HTERT RPE-1 (cell line): Measurements from ENCODE around the gene PNPLA8.

Source experiments
- in situ Hi-C: fragments of 300-500 bp; cut with MboI; formaldehyde crosslinking; loops from 4 replicates; pipeline ENCODE4 v1.14.3; 2020; ENCODE audit warnings: low sequenced_read_pairs

PNPLA8 gene

DNA sequence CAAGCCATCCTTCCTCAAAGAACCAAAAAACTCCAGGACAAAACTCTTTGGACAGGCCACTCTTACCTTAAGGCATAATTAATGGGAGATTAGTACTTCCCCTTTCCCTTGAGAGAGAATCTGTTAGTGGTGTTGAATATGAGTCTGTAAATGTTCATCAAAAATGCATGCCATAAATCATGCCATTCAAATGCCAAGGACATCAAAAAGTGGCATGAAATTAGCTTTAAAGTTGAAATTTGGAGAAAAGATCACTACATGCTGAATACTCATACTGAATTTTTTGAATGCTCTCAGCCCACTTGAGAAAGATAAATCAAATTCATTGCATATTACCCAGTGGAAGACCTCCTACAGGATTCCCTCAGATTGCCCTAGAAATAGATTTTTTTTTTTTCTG lies 76.4 kb downstream of the PNPLA8 start:
- in situ Hi-C loops, result no loop called here

DNA sequence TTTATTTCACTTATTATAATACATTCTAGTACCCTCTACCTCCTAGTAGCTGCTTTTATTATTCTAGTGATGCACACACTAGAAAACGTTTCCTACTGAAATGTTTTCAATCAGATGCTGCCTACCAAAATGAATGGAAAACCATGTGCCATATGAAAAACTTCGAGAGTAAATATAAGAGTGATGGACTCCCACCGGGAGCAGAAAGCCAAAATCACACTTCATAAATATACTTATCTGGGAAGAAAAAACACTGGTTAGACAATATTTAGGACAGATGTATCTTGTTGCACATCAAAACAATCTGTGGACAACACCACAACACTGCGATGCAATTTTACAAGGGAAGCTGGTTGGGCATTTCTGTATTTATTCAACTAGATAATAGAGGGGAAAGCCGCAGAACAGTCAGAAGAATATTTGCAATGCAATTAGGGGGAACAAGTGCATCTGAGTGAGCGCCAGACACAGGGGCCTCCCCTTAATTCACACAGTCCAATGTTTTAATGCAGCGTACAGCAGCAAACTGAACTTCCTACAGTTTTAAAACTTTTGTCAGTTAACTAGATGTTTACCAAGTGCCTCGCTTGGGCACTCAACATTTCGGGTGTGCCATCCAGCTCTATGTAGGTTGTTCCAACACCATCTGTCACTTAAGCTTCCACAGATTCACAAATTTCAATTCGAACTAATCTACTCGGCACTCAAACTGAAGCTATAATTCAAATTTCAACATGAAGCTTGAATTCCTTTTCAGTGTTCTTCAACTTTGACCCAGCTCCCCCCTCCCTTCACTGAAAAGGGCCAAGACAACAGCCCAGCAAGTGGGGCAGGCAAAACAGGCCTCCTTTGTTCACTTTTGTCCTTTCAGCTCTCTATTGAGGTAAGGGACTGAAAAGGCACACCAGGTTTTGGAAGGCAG lies 77.1 kb downstream of the PNPLA8 start:
- in situ Hi-C loops, result no loop called here

DNA sequence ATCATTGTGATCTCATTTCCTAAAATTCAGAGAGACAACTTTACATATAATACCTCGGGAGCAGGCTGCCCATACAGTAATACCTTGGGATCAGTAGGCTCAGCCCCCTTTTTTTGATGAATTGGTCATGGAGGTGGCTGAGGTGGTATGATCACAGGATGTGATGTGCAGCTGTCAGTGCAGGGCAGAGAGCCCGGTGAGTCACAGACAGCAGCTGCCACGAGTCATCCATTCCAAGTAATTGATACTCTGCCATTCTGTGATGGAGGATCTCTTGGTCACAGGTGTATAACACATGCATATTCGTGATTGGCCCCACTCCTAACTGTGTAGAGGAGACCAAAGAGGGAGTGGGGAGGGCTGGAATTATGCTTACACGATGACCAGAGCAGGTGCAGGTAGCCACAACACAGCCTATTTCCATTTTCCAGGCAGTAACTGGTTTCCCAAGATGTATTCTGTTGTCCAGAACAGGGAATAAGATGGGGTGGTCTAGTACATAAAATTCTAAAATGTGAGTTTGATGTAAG lies 83.8 kb downstream of the PNPLA8 start:
- in situ Hi-C loops, result no loop called here

DNA sequence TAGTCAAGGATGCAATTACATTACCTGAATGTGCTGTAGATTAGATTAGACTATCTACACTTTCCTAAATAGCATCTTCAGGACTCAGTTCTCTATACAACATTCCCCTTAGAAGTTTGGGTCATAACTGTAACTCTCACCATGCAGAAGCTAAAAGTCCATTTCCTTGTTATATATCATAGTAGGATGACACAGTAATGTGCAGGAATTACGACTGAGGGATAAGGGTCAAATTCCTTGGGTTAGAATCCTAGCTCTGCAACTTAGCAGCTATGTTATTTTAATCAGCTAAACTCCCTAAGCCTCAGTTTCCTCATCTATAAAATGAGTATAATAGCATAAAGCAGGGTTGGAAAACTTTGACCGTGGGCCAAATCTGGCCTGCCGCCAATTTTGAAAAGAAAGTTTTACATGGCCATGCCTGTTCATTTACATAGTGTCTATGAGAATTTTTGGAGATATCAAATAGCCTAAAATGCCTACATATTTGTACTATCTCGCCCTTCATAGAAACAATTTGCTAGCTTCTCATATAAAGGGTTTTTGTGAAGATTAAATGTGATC lies 84.5 kb downstream of the PNPLA8 start:
- in situ Hi-C loops, result no loop called here

DNA sequence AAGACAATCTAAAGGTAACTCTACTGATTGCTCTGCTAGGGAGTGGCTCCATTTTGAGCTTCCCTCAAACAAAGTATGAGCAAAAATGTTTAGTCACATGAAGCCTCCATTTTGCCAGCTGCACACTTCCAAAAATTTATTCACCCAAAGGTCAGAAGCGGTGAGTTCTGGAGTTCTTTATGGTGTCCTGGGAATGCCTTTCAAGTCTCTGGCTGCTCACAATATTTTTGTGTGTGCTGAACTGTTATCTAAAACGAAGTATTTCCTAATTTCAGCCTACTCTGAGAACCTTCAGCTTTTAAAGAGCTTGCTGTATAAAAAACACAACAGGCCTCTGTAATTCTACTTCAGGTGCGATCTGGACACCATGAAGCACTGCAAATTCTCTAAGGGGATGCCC lies 85.3 kb downstream of the PNPLA8 start:
- in situ Hi-C loops, result no loop called here

DNA sequence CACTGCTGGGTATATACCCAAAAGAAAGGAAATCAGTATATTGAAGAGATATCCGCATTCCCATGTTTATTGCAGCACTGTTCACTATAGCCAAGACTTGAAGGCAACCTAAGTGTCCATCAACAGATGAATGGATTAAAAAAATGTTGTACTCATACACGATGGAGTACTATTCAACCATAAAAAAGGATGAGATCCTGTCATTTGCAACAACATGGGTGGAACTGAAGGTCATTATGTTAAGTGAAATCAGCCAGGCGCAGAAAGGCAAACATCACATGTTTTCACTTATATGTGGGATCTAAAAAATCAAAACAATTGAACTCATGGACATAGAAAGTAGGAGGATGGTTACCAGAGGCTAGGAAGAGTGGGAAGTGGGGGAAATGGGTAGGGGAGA lies 89.0 kb downstream of the PNPLA8 start:
- in situ Hi-C loops, result no loop called here

DNA sequence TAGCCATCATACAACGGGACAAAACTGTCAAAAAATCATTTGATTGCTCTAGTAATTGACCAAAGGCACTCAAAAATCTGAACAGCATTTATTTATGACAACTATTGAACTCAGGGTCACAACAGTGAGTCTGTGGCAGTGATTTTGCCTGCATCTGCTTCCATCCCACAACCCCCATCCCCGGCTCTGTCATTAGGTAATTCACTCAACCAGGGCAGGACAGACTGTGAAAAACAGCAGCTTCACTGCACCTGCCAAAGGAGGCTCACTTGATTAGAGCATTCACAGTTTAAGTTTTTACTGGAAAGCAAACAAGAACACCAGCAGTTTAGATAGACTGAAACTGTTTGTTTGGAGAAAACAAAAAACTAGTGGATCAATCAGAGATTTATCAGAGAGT lies 91.9 kb downstream of the PNPLA8 start:
- in situ Hi-C loops, result no loop called here

DNA sequence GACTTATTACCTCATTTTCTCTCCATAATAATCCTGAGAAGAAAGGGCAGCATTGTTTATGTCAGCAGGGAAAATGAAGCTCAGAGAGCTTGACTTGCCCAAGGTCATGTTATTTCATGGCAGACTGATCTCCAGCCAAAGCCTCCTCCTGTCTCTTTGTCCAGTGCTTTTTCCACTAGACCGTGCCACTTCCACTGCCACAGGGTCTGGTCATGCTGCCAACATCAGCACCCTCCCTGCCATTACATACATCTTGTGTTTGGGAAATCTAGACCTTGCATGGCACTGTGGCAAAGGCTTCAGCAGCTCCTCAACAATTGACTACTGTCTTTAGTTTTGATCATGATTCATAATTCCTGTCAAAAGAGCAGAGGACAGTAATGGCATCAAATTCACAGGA lies 94.8 kb downstream of the PNPLA8 start:
- in situ Hi-C loops, result no loop called here

DNA sequence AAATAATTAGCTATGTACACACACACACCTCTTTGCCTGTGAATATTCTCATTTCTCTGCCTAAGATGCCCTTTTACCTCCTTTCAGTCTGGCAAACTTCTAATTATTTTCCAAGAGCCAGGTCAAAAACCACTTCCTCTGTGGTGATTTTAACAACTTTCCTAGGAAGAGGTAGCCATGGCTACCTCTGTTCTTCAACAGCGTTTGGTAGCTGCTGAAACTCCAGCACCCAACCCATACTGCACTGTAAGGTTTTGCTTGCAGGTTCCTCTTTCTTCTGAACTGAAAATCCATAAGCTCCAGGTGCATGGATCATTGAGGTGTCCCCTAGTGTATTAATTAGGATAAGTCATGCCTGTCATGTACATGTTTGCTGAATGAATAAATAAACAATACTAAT lies 95.3 kb downstream of the PNPLA8 start:
- in situ Hi-C loops, result no loop called here

DNA sequence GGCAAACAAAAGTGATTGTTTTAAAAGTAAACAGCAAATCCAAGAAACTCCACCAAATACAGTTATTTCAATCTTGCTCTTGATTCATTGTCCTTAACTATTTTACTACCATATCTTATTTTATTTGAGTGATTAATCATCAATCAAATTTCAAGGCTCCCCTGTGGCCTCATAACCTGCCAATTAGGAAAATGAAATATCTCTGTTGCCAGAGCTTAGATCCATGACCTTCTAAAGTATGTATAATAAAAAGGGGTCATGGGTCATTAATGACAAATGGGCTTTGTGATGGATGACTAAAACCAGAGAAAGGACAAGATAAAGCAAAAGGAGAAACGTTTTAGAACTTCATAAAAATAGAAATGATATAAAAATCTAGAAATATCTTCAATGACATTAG lies 98.2 kb downstream of the PNPLA8 start:
- in situ Hi-C loops, result no loop called here

DNA sequence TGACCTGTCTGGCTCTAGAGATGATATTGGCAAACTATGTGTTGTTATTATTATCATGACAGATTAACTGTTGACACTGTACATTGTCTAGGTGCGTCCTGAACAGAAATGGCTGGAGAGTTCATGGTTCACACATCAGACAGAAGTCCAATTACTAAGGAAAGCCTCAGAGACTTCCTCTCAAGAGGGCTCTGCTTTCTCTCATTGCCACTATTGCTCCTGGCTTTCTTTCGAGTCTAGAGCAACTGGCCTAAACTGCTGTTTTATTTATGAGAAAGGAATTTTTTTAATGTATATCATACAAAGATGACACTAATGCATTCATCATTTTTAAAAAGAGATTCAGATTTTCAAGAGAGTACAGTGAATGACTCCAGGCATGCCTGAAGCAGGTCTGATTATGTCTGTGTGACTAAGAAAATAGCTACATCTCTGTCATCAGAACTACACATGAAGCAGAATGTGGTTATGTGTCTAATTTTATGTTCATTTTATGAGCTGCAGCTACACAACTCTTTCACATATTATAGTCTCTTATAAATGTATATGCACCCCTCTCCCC lies 100.1 kb downstream of the PNPLA8 start:
- in situ Hi-C loops, result no loop called here

DNA sequence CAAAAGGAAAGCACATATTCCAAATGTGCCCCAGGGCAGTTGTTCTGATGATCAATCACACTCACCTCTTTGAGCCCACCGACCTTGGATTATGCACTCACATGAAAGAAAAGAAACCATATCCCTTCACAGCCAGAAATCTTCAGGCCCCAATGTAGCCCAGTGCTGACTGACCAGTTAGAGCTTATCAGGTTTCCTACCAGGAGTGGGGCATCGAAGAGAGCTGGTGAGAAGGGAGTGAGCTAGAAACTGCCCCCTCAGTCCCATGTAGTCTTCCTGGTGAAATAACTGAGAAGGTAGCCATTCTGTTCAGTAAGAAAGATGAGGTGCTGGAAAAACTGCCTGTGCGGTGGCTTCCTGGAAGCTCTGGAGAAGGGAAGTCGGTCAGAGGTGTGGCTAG lies 101.9 kb downstream of the PNPLA8 start:
- in situ Hi-C loops, result no loop called here

DNA sequence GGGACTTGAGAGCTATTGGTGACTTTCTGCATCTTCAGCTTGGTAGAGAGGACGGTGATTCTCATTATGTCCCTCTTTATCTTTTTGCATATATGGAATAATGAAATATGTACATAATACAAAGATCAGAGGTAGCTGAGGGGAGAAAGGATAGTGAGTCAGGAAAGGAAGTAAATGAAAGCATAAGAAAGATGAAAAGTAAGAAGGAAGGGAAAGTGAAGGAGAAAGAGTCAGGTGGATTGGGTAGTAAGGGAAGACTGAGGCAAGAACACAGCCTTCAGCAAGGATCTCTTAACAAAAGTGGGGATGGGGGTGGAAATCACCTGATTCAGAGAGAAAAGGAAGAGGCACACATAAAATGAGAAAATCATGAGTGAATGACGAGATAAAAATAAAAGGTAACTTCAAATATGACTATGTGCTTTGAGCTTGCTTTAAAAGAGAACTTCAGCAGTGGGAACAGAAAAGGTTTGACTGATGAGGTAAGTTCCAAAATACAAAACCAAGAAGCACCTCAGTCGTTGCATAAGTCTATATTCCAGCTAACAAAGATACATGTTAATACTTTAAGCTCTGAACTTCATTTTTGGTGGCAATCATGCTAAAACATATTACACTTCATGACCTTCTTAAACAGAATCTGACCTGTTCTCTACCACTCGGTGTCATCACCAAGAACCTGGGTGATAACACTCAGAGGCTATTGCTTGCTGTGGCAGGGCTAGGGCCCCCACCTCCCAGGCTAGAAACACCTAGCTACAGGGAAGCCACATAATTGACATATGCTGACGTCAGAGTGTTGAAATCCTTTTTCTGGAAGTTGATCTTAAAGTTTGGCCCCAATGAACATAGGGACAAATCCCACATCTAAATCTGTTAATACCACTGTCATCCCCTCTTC lies 102.6 kb downstream of the PNPLA8 start:
- in situ Hi-C loops, result no loop called here

DNA sequence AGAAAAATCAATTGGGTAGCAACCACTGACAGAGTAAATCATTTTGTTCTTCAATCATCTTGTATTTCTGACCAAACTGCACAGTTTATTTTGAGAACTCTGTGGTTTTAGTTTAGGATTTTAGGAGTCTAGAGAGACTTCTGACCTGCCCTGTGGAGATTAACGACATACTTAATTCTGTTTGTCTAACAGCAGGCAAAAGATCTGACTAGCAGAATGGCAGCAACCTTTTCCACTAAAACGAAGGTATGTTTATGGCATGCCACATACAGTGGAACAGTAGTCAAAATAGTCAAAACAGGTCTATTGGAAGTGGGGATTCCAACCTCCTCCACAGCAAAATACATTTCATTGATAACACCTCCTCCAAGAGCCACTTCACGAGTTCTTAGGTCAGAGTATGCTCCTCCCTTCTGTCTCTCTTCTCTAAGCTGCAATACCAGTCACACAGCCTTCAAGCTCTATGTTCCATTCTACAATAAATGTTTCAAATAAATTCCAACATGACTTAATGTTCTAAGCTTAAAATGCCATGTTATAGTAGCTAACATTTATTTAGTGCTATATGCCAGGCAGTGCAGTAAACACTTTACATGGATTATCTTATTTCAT lies 104.1 kb downstream of the PNPLA8 start:
- in situ Hi-C loops, result no loop called here
